ENCODE measurements around the gene VTI1A. TPM values are rescaled to one million over a fixed set of nuclear protein-coding genes. Genes with fewer than 3 reads are reported as not detected.

Gene VTI1A
- total and polyA plus RNA-seq, 2 experiments from 2014 or later, result 26.8 to 31.0 TPM

GRCh38 chr10:112810711-112811151 lies 363.7 kb downstream of the VTI1A start:
- TF ChIP-seq ZNF462 (CRISPR knock-in tag; IDR thresholded peaks at IDR 0.05) (no peak), JUNB (IDR thresholded peaks at IDR 0.05; ENCODE audit: unreplicated experiment) (no peak), ZNF331 (CRISPR knock-in tag; IDR thresholded peaks at IDR 0.05; ENCODE audit: low read depth) (no peak), CREB1 (CRISPR knock-in tag; IDR thresholded peaks at IDR 0.05; ENCODE audit: low read depth) (no peak), CTCF (conservative IDR thresholded peaks at IDR 0.05; ENCODE audit: low read depth in 2 of 2) (no peak), NANOG (IDR thresholded peaks at IDR 0.05; ENCODE audit: borderline replicate concordance) (no peak), ZNF114 (CRISPR knock-in tag; IDR thresholded peaks at IDR 0.05) (no peak), POLR2AphosphoS5 (IDR thresholded peaks at IDR 0.05; ENCODE audit: low read depth) (no peak), ETS1 (IDR thresholded peaks at IDR 0.05) (no peak), EZH2 (IDR thresholded peaks at IDR 0.05; ENCODE audit: low read depth, unreplicated experiment) (no peak), EZH2phosphoT487 (IDR thresholded peaks at IDR 0.05; ENCODE audit: unreplicated experiment) (no peak), STAT1 (IDR thresholded peaks at IDR 0.05; ENCODE audit: unreplicated experiment) (no peak)
- TF ChIP-seq, protein P1, sequence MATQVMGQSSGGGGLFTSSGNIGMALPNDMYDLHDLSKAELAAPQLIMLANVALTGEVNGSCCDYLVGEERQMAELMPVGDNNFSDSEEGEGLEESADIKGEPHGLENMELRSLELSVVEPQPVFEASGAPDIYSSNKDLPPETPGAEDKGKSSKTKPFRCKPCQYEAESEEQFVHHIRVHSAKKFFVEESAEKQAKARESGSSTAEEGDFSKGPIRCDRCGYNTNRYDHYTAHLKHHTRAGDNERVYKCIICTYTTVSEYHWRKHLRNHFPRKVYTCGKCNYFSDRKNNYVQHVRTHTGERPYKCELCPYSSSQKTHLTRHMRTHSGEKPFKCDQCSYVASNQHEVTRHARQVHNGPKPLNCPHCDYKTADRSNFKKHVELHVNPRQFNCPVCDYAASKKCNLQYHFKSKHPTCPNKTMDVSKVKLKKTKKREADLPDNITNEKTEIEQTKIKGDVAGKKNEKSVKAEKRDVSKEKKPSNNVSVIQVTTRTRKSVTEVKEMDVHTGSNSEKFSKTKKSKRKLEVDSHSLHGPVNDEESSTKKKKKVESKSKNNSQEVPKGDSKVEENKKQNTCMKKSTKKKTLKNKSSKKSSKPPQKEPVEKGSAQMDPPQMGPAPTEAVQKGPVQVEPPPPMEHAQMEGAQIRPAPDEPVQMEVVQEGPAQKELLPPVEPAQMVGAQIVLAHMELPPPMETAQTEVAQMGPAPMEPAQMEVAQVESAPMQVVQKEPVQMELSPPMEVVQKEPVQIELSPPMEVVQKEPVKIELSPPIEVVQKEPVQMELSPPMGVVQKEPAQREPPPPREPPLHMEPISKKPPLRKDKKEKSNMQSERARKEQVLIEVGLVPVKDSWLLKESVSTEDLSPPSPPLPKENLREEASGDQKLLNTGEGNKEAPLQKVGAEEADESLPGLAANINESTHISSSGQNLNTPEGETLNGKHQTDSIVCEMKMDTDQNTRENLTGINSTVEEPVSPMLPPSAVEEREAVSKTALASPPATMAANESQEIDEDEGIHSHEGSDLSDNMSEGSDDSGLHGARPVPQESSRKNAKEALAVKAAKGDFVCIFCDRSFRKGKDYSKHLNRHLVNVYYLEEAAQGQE (IDR thresholded peaks at IDR 0.05; ENCODE audit: unreplicated experiment), result no peak
- no peak overlapping the region for H3K4me2 ChIP-seq
- H3K4me3 ChIP-seq, result no peak overlapping the region
- peaks cover 7% of the 10 kb centered on the region for H3K36me3 Mint-ChIP-seq (ENCODE audit: low read depth)
- DNase-seq (ENCODE audit: low spot score) (no peak), ATAC-seq (no peak)
- H3K27me3 ChIP-seq (ENCODE audit: insufficient read depth), result peaks cover 39% of the 10 kb centered on the region
- no peaks in the 10 kb centered on the region for H4K20me1 ChIP-seq (replicated peaks; ENCODE audit: insufficient read depth)
- H3K36me3 ChIP-seq (ENCODE audit: insufficient read depth), result no peaks in the 10 kb centered on the region; the same call in 1 of the 2 replicates
- H3K79me2 ChIP-seq (replicated peaks; ENCODE audit: insufficient read depth), result no peaks in the 10 kb centered on the region
- no peak overlapping the region for H3K27ac Mint-ChIP-seq
- H2AFZ ChIP-seq, result no peak overlapping the region
- peaks cover 23% of the 10 kb centered on the region for H3F3A ChIP-seq (replicated peaks; ENCODE audit: low read depth)
- H3K9me2 ChIP-seq (ENCODE audit: insufficient read depth), result no peaks in the 10 kb centered on the region
- H3K4me3 Mint-ChIP-seq, result no peak overlapping the region
- H3K4me1 Mint-ChIP-seq, result peaks cover 61% of the 10 kb centered on the region
- no peak overlapping the region for H3K27ac ChIP-seq (ENCODE audit: low read depth)
- peaks cover 3% of the 10 kb centered on the region; the same call in 1 of the 3 replicates for H3K9me3 Mint-ChIP-seq
- peaks cover 48% of the 10 kb centered on the region for H3K4me1 ChIP-seq (ENCODE audit: insufficient read depth)
- peaks cover 21% of the 10 kb centered on the region for H3K27me3 Mint-ChIP-seq (ENCODE audit: insufficient read depth, low read depth, poor library complexity)
